Endometrial microvascular endothelial cells (primary cell): ENCODE measurements around the gene PRDM16. TPM values are rescaled to one million over a fixed set of nuclear protein-coding genes. Genes with fewer than 3 reads are reported as not detected.
"Not testable (repeated sequence)": the region's sequence is repeated elsewhere in the genome, so short reads cannot be mapped to it uniquely, and the experiment has no call there.

Experiments
- in situ Hi-C: cut with HindIII; loops from 2 replicates; pipeline ENCODE4 v1.10.0; 2017; ENCODE audit warnings: low sequenced_read_pairs, low pct_unique_long_range_greater_than_20kb; ENCODE audit errors: inconsistent ontology term
- total RNA-seq: library from RNA; depleted of rRNA; stranded (reverse); fragments of >200 nt; gene quantifications from one replicate; pipeline ENCODE4 v1.2.3, GENCODE V29; 2015; ENCODE audit errors: inconsistent ontology term

Gene PRDM16
- total RNA-seq, 1 donor from 2014 or later, result not detected

- in situ Hi-C loops, result no loop called here
Measured at GRCh38 chr1:3075666-3076362, 6.8 kb downstream of the PRDM16 start.

- in situ Hi-C loops, result no loop called here
Measured at GRCh38 chr1:3076363-3076740, 7.3 kb downstream of the PRDM16 start.

GRCh38 chr1:3077081-3077480 is 8.1 kb downstream of the PRDM16 start:
- in situ Hi-C loops, result no loop called here

GRCh38 chr1:3077561-3077960 is 8.6 kb downstream of the PRDM16 start:
- in situ Hi-C loops, result no loop called here

GRCh38 chr1:3078430-3078861 is 9.4 kb downstream of the PRDM16 start:
- in situ Hi-C loops, result no loop called here

- in situ Hi-C loops, result no loop called here
Measured at GRCh38 chr1:3078871-3079270, 9.9 kb downstream of the PRDM16 start.

GRCh38 chr1:3079381-3080052 is 10.5 kb downstream of the PRDM16 start:
- in situ Hi-C loops, result no loop called here

GRCh38 chr1:3080053-3080955 is 11.3 kb downstream of the PRDM16 start:
- in situ Hi-C loops, result no loop called here

GRCh38 chr1:3081171-3081683 is 12.2 kb downstream of the PRDM16 start:
- in situ Hi-C loops, result no loop called here

- in situ Hi-C loops, result no loop called here
Measured at GRCh38 chr1:3082051-3082450, 13.0 kb downstream of the PRDM16 start.

GRCh38 chr1:3082571-3083516 is 13.8 kb downstream of the PRDM16 start:
- in situ Hi-C loops, result no loop called here

- in situ Hi-C loops, result no loop called here
Measured at GRCh38 chr1:3084154-3084553, 15.2 kb downstream of the PRDM16 start.

- in situ Hi-C loops, result no loop called here
Measured at GRCh38 chr1:3084726-3085125, 15.7 kb downstream of the PRDM16 start.

- in situ Hi-C loops, result no loop called here
Measured at GRCh38 chr1:3085721-3086120, 16.7 kb downstream of the PRDM16 start.

- in situ Hi-C loops, result no loop called here
Measured at GRCh38 chr1:3086272-3086974, 17.4 kb downstream of the PRDM16 start.

- in situ Hi-C loops, result no loop called here
Measured at GRCh38 chr1:3087049-3087448, 18.0 kb downstream of the PRDM16 start.

- in situ Hi-C loops, result not testable (repeated sequence)
Measured at GRCh38 chr1:3087946-3088668, 19.1 kb downstream of the PRDM16 start.
